Subcutaneous adipose tissue (tissue), 4 donors: ENCODE results near the gene OPCML. TPM values are rescaled to one million over a fixed set of nuclear protein-coding genes. Genes with fewer than 3 reads are reported as not detected.

Source experiments
- total RNA-seq, 4 donors: library from RNA; depleted of rRNA; stranded (reverse); fragments of >200 nt; gene quantifications; one replicate each; pipeline ENCODE4 v1.1.0, GENCODE V29; 2016
- TF ChIP-seq, protein P1 (sequence below): fragments of 450-650 bp; IDR thresholded peaks from one replicate; pipeline ENCODE4 v1.5.1; 2016; ENCODE audit warnings: low read depth, mild to moderate bottlenecking, control low read depth, antibody characterized with exemption, moderate library complexity

OPCML gene
- total RNA-seq, 4 donors from 2014 or later, result under 0.01 TPM; not detected in 3

- TF ChIP-seq, protein P1, sequence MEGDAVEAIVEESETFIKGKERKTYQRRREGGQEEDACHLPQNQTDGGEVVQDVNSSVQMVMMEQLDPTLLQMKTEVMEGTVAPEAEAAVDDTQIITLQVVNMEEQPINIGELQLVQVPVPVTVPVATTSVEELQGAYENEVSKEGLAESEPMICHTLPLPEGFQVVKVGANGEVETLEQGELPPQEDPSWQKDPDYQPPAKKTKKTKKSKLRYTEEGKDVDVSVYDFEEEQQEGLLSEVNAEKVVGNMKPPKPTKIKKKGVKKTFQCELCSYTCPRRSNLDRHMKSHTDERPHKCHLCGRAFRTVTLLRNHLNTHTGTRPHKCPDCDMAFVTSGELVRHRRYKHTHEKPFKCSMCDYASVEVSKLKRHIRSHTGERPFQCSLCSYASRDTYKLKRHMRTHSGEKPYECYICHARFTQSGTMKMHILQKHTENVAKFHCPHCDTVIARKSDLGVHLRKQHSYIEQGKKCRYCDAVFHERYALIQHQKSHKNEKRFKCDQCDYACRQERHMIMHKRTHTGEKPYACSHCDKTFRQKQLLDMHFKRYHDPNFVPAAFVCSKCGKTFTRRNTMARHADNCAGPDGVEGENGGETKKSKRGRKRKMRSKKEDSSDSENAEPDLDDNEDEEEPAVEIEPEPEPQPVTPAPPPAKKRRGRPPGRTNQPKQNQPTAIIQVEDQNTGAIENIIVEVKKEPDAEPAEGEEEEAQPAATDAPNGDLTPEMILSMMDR, result no peak
Observed at GRCh38 chr11:133232665-133233064, 299.6 kb downstream of the OPCML start.

- TF ChIP-seq, protein P1, result no peak
Observed at GRCh38 chr11:133230431-133230830, 301.9 kb downstream of the OPCML start.

GRCh38 chr11:133228471-133229329 lies 303.6 kb downstream of the OPCML start:
- TF ChIP-seq, protein P1, result no peak

DNA sequence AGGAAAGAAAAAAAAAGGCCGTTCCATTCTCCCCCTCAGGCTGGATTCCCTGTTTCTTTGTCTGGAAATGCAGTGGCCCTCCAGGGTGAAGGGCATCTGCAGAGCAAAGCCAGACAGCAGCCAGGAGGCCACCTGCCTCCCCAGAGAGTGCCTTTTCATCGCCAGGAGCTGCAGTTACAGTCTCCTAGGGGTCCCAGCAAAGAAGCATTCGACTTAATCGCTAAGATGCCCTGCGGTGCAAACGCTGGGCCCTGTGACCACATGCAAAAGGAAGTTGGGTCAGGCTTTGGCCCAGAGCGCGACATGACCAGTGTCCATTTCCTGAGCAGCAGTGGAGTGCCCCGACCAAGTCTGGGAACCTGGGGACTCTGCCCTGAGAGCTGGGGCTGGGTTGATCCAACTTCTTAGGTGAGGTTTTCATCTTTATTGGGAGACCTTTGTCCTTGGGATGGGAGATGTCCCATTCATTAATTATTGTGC lies 304.6 kb downstream of the OPCML start:
- TF ChIP-seq, protein P1, result no peak

DNA sequence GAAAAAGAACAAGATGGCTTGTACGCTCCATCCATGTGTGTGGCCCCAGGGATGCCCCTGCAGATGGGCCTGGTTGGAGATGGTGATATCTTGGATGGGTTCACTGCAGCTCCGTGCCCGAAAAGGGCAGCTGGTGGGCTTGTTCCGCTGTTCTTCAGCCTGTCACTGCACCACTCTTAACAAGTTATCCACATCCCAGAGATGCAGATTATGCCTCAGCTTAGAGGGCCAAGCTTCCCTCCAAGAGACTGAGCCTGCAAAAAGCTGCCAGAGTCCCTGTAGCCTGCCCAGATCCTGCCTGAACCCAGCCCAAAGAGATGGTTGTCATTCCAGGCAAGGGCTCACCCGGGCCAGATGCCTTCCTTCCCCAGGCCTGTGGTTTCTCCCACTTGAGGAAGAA lies 308.0 kb downstream of the OPCML start:
- TF ChIP-seq, protein P1, result no peak

GRCh38 chr11:133222425-133223330 lies 309.6 kb downstream of the OPCML start:
- TF ChIP-seq, protein P1, result no peak

GRCh38 chr11:133219543-133219942 lies 312.8 kb downstream of the OPCML start:
- TF ChIP-seq, protein P1, result no peak
